ENCODE measurements around the gene CDAN1. TPM values are rescaled to one million over a fixed set of nuclear protein-coding genes. Genes with fewer than 3 reads are reported as not detected.

Gene CDAN1
- total and polyA plus RNA-seq, 4 donors = 2.4 to 9.5 (median 7.1) TPM

DNA sequence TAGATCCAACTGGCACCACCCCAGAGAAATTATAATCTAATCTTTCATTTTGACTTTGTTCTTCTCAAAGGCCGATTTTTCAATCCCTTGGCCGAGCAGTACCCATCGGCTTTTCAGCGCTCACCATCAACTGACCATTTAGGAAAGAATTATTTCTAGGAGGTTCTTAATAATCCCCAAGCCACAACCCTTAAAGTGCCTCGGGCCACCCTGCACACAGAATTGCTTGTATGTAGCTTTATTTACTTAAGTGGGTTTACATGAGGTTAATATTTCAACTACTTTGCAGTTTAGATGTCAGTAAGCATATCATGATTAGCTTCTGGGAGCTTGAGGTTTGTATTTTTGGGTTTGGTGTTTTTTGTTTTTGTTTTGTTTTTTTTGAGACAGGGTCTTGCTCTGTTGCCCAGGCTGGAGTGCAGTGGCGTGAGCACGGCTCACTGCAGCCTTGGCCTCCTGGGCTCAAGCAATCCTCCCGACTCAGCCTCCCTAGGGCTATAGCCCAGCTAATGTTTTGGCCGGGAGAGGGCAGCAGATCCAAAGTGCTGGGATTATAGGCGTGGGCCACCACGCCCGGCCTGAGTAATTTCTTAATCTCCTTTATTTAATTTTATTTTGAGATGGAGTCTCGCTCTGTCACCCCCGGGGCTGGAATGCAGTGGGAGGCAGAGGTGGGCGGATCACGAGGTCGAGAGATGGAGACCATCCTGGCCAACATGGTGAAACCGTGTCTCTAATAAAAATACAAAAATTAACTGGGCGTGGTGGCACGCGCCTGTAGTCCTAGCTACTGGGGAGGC is 801 bp upstream of the CDAN1 start:
- no peaks in the 10 kb centered on the region for H3K9me3 ChIP-seq (ENCODE audit: control insufficient read depth in 4 of 4, low read length in 3 of 4)
- H3K36me3 ChIP-seq (ENCODE audit: control insufficient read depth in 4 of 4, insufficient read depth in 3 of 4, low read depth in 1 of 4, low read length in 3 of 4) = peaks cover 2 to 21% (median 12%) of the 10 kb centered on the region in 4 donors
- TF ChIP-seq, protein P1, sequence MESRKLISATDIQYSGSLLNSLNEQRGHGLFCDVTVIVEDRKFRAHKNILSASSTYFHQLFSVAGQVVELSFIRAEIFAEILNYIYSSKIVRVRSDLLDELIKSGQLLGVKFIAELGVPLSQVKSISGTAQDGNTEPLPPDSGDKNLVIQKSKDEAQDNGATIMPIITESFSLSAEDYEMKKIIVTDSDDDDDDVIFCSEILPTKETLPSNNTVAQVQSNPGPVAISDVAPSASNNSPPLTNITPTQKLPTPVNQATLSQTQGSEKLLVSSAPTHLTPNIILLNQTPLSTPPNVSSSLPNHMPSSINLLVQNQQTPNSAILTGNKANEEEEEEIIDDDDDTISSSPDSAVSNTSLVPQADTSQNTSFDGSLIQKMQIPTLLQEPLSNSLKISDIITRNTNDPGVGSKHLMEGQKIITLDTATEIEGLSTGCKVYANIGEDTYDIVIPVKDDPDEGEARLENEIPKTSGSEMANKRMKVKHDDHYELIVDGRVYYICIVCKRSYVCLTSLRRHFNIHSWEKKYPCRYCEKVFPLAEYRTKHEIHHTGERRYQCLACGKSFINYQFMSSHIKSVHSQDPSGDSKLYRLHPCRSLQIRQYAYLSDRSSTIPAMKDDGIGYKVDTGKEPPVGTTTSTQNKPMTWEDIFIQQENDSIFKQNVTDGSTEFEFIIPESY (IDR thresholded peaks at IDR 0.05) = no peak
- H3K27me3 ChIP-seq (ENCODE audit: control insufficient read depth in 4 of 4, insufficient read depth in 4 of 4, low read length in 3 of 4) = no peaks in the 10 kb centered on the region
- DNase-seq (ENCODE audit: low spot score) = no peak
- peak overlapping the region; percentile 81 to 85 for H3K27ac ChIP-seq (ENCODE audit: low read depth in 1 of 2, low read length in 2 of 2)
- H3K4me3 ChIP-seq (ENCODE audit: low read depth in 1 of 3, low read length in 3 of 3) = peak overlapping the region; percentile 43 to 93 (median 49)
- H3K9ac ChIP-seq (ENCODE audit: low read depth in 1 of 2, low read length in 2 of 2) = peak overlapping the region; percentile 41 to 92
- peaks cover 3 to 21% (median 16%) of the 10 kb centered on the region in 4 donors for H3K4me1 ChIP-seq (ENCODE audit: control insufficient read depth in 4 of 4, insufficient read depth in 4 of 4, low read length in 3 of 4)
- 82% methylated on average over 21 of the region's 21 CpGs for WGBS

DNA sequence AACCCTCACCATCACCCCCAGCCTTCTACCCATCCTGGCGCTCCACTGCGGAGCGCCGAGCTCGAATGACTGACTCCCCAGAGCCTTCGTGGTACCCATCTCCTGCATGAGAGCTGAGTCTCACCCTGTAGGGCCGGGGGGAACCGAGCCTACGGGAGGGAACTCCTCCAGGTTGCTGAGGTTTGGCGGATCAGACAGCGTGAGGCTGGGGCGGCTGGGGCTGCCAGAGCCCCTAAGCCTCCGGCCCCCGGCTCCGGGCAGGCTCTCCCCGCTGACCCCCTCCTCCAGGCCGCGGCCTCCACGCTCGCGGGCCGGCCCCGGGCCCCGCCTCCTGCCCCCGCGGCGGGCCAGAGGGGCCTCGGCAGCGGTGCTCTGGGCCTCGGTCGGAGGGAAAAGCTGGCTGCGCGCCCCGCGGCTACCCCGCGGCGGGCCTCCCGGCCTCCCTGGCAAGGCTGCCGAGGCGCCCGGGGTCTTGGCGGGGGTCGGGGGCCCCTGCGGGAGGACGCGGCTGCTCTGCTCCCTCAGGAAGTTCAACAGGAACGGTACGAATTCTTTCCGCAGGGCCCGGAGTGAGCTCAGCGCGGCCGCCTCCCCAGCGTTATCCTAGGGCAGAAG is 643 bp downstream of the CDAN1 start:
- H3K9ac ChIP-seq (ENCODE audit: low read depth in 1 of 2, low read length in 2 of 2) = peak overlapping the region; percentile 43 to 72
- no peaks in the 10 kb centered on the region for H3K9me3 ChIP-seq (ENCODE audit: control insufficient read depth in 4 of 4, low read length in 3 of 4)
- WGBS = 2% methylated on average over 55 of the region's 55 CpGs
- TF ChIP-seq, protein P1 (IDR thresholded peaks at IDR 0.05) = no peak
- TF ChIP-seq YY1 (IDR thresholded peaks at IDR 0.05) (no peak), TAF1 (conservative IDR thresholded peaks at IDR 0.05) (no peak)
- peak overlapping the region; percentile 84 to 97 (median 93) for H3K4me3 ChIP-seq (ENCODE audit: low read depth in 1 of 3, low read length in 3 of 3)
- peak overlapping the region; percentile 28 to 67 for H3K27ac ChIP-seq (ENCODE audit: low read depth in 1 of 2, low read length in 2 of 2)
- no peak for DNase-seq (ENCODE audit: low spot score)
- peaks cover 5 to 35% (median 23%) of the 10 kb centered on the region in 4 donors for H3K36me3 ChIP-seq (ENCODE audit: control insufficient read depth in 4 of 4, insufficient read depth in 3 of 4, low read depth in 1 of 4, low read length in 3 of 4)
- H3K4me1 ChIP-seq (ENCODE audit: control insufficient read depth in 4 of 4, insufficient read depth in 4 of 4, low read length in 3 of 4) = peaks cover 3 to 21% (median 16%) of the 10 kb centered on the region in 4 donors
- H3K27me3 ChIP-seq (ENCODE audit: control insufficient read depth in 4 of 4, insufficient read depth in 4 of 4, low read length in 3 of 4) = no peaks in the 10 kb centered on the region

DNA sequence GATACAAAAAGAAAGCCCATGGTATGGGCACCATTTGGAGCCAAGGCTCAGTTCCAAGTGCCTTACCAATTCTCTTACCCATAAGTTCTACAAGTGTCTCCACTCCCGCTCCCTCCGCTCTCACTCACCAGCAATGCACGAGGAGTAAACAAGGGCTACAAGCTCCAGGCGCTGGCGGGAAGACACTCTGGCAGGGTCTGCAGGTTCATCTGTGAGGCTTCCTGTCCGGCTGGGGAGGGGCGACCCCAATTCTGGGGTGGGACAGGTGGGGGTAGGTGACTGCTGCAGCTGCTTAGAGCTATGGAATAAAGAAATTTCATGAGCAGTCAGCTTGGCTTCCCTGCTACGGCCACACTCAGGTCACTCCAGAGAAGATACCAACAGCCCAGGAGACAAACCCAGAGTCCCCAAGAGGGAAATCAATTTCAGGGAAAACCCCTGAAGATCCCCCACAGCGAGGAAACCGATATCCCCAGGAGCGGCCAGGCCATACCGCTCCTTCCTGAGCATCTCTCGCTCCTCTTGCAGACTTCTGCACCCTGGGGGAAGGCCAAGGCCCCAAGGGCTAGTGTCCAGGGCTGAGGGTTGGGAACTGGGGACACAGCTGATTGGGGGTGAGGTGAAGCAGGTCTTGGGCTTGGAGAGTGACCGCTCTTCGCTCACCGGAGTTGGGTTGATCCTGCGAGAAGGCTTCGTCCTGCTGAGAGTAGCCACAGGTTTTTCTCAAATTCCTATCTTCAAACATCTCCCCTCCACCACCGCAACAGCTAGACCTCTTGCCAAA is 1.4 kb downstream of the CDAN1 start:
- no peak for DNase-seq (ENCODE audit: low spot score)
- Histone ChIP-seq H3K27ac (ENCODE audit: low read depth in 1 of 2, low read length in 2 of 2) (no peak overlapping the region), H3K9me3 (ENCODE audit: control insufficient read depth in 4 of 4, low read length in 3 of 4) (no peaks in the 10 kb centered on the region), H3K27me3 (ENCODE audit: control insufficient read depth in 4 of 4, insufficient read depth in 4 of 4, low read length in 3 of 4) (no peaks in the 10 kb centered on the region), H3K4me3 (ENCODE audit: low read depth in 1 of 3, low read length in 3 of 3) (peak overlapping the region in 2 of 3 donors; percentile 93 to 97), H3K36me3 (ENCODE audit: control insufficient read depth in 4 of 4, insufficient read depth in 3 of 4, low read depth in 1 of 4, low read length in 3 of 4) (peaks cover 8 to 43% (median 29%) of the 10 kb centered on the region in 4 donors), H3K4me1 (ENCODE audit: control insufficient read depth in 4 of 4, insufficient read depth in 4 of 4, low read length in 3 of 4) (peaks cover 3 to 21% (median 16%) of the 10 kb centered on the region in 4 donors), H3K9ac (ENCODE audit: low read depth in 1 of 2, low read length in 2 of 2) (peak overlapping the region; percentile 43 to 72)
- WGBS = 93% methylated on average over 19 of the region's 19 CpGs
- TF ChIP-seq, protein P2, sequence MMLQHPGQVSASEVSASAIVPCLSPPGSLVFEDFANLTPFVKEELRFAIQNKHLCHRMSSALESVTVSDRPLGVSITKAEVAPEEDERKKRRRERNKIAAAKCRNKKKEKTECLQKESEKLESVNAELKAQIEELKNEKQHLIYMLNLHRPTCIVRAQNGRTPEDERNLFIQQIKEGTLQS (IDR thresholded peaks at IDR 0.05) = no peak
- TF ChIP-seq HNF4A (conservative IDR thresholded peaks at IDR 0.05) (no peak), YY1 (IDR thresholded peaks at IDR 0.05) (no peak), EGR1 (IDR thresholded peaks at IDR 0.05; ENCODE audit: low read depth in 2 of 2) (no peak), NR2F2 (IDR thresholded peaks at IDR 0.05) (no peak), JUND (IDR thresholded peaks at IDR 0.05) (no peak), RAD21 (IDR thresholded peaks at IDR 0.05) (no peak), RXRA (IDR thresholded peaks at IDR 0.05) (no peak), GABPA (IDR thresholded peaks at IDR 0.05 in 1 of 2, conservative IDR thresholded peaks at IDR 0.05 in 1 of 2) (no peak), TAF1 (conservative IDR thresholded peaks at IDR 0.05) (no peak), SP1 (IDR thresholded peaks at IDR 0.05) (no peak)
- TF ChIP-seq, protein P1 (IDR thresholded peaks at IDR 0.05) = no peak
- TF ChIP-seq, protein P3, sequence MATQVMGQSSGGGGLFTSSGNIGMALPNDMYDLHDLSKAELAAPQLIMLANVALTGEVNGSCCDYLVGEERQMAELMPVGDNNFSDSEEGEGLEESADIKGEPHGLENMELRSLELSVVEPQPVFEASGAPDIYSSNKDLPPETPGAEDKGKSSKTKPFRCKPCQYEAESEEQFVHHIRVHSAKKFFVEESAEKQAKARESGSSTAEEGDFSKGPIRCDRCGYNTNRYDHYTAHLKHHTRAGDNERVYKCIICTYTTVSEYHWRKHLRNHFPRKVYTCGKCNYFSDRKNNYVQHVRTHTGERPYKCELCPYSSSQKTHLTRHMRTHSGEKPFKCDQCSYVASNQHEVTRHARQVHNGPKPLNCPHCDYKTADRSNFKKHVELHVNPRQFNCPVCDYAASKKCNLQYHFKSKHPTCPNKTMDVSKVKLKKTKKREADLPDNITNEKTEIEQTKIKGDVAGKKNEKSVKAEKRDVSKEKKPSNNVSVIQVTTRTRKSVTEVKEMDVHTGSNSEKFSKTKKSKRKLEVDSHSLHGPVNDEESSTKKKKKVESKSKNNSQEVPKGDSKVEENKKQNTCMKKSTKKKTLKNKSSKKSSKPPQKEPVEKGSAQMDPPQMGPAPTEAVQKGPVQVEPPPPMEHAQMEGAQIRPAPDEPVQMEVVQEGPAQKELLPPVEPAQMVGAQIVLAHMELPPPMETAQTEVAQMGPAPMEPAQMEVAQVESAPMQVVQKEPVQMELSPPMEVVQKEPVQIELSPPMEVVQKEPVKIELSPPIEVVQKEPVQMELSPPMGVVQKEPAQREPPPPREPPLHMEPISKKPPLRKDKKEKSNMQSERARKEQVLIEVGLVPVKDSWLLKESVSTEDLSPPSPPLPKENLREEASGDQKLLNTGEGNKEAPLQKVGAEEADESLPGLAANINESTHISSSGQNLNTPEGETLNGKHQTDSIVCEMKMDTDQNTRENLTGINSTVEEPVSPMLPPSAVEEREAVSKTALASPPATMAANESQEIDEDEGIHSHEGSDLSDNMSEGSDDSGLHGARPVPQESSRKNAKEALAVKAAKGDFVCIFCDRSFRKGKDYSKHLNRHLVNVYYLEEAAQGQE (IDR thresholded peaks at IDR 0.05) = no peak

Data from liver (tissue), 9 donors.